HL-60/S4 (cell line): ENCODE measurements around the gene PICALM.

ENCODE experiments used
- in situ Hi-C: fragments of 300-500 bp; cut with MboI; formaldehyde crosslinking; loops from 2 replicates; pipeline ENCODE4 v1.14.3; 2022; ENCODE audit warnings: low sequenced_read_pairs

Gene PICALM

GRCh38 chr11:86081455-86081854 lies 12.6 kb upstream of the PICALM start:
- in situ Hi-C loops, result no loop called here

- in situ Hi-C loops, result no loop called here
Observed at GRCh38 chr11:86079421-86079820, 10.5 kb upstream of the PICALM start.

- in situ Hi-C loops, result no loop called here
Observed at GRCh38 chr11:86073948-86074347, 5.1 kb upstream of the PICALM start.

- in situ Hi-C loops, result no loop called here
Observed at GRCh38 chr11:86072211-86072610, 3.3 kb upstream of the PICALM start.

- in situ Hi-C loops, result no loop called here
Observed at GRCh38 chr11:86070142-86071056, 1.5 kb upstream of the PICALM start.

- in situ Hi-C loops, result no loop called here
Observed at GRCh38 chr11:86069408-86070101, 671 bp upstream of the PICALM start.

- in situ Hi-C loops, result no loop called here
Observed at GRCh38 chr11:86068138-86068871, 579 bp downstream of the PICALM start.

GRCh38 chr11:86067851-86068137 lies 1.1 kb downstream of the PICALM start:
- in situ Hi-C loops, result no loop called here

- in situ Hi-C loops, result no loop called here
Observed at GRCh38 chr11:86067009-86067850, 1.7 kb downstream of the PICALM start.

- in situ Hi-C loops, result no loop called here
Observed at GRCh38 chr11:86066657-86067008, 2.3 kb downstream of the PICALM start.

GRCh38 chr11:86066033-86066432 lies 2.9 kb downstream of the PICALM start:
- in situ Hi-C loops, result no loop called here

- in situ Hi-C loops, result no loop called here
Observed at GRCh38 chr11:86064220-86064803, 4.6 kb downstream of the PICALM start.

GRCh38 chr11:86063536-86063935 lies 5.3 kb downstream of the PICALM start:
- in situ Hi-C loops, result no loop called here

- in situ Hi-C loops, result no loop called here
Observed at GRCh38 chr11:86062719-86063118, 6.2 kb downstream of the PICALM start.

GRCh38 chr11:86061483-86062205 lies 7.2 kb downstream of the PICALM start:
- in situ Hi-C loops, result no loop called here

GRCh38 chr11:86060544-86060943 lies 8.3 kb downstream of the PICALM start:
- in situ Hi-C loops, result no loop called here

- in situ Hi-C loops, result no loop called here
Observed at GRCh38 chr11:86058360-86058759, 10.5 kb downstream of the PICALM start.

GRCh38 chr11:86056351-86056854 lies 12.5 kb downstream of the PICALM start:
- in situ Hi-C loops, result no loop called here
